Measurements from ENCODE around the gene ETS1. TPM values are rescaled to one million over a fixed set of nuclear protein-coding genes. Genes with fewer than 3 reads are reported as not detected.

ETS1 gene
- total RNA-seq, 4 donors from 2014 or later: 72.4 to 211 (median 165) TPM

- no peak for TF ChIP-seq CTCF (IDR thresholded peaks at IDR 0.05)
- ATAC-seq (ENCODE audit: low FRiP score): no peak
- DNase-seq (ENCODE audit: low spot score): no peak
Measured at GRCh38 chr11:128476049-128476448, 111.3 kb downstream of the ETS1 start.

- DNase-seq (ENCODE audit: low spot score) (no peak), ATAC-seq (ENCODE audit: low FRiP score) (peak; percentile 30)
- no peak for TF ChIP-seq CTCF (IDR thresholded peaks at IDR 0.05)
Measured at GRCh38 chr11:128474036-128474874, 113.1 kb downstream of the ETS1 start.

GRCh38 chr11:128473636-128474035, 113.7 kb downstream of the ETS1 start:
- ATAC-seq (ENCODE audit: low FRiP score) (no peak), DNase-seq (ENCODE audit: low spot score) (no peak)
- TF ChIP-seq CTCF (IDR thresholded peaks at IDR 0.05): no peak

GRCh38 chr11:128472128-128473089, 114.9 kb downstream of the ETS1 start:
- no peak for ATAC-seq (ENCODE audit: low FRiP score)
- no peak for DNase-seq (ENCODE audit: low spot score)

GRCh38 chr11:128471138-128471661, 116.2 kb downstream of the ETS1 start:
- DNase-seq (ENCODE audit: low spot score) (no peak), ATAC-seq (ENCODE audit: low FRiP score) (no peak)
- TF ChIP-seq CTCF (IDR thresholded peaks at IDR 0.05): no peak

More at GRCh38 chr11:128472128-128473089, 114.9 kb downstream of the ETS1 start:
- TF ChIP-seq CTCF (IDR thresholded peaks at IDR 0.05): no peak

- no peak for TF ChIP-seq CTCF (IDR thresholded peaks at IDR 0.05)
- DNase-seq (ENCODE audit: low spot score): no peak
- ATAC-seq (ENCODE audit: low FRiP score): no peak
Measured at GRCh38 chr11:128470081-128470480, 117.3 kb downstream of the ETS1 start.
